Lower leg skin (tissue), 3 donors: Measurements from ENCODE around the gene RAP2A.

Experiments used
- POLR2A ChIP-seq, 2 donors: fragments of 450-650 bp; IDR thresholded peaks; one replicate each; pipeline ENCODE4 v1.6.1; 2016 to 2017; ENCODE audit warnings: antibody characterized with exemption in 2 of 2, mild to moderate bottlenecking in 1 of 2, moderate library complexity in 1 of 2
- TF ChIP-seq, protein P1 (sequence below), 3 donors: fragments of 450-650 bp; IDR thresholded peaks; one replicate each; pipeline ENCODE4 v1.5.1; 2016; ENCODE audit warnings: antibody characterized with exemption in 3 of 3, mild to moderate bottlenecking in 3 of 3, moderate library complexity in 2 of 3

GRCh38 chr13:97492684-97493371 lies 58.9 kb downstream of the RAP2A start:
- TF ChIP-seq, protein P1, sequence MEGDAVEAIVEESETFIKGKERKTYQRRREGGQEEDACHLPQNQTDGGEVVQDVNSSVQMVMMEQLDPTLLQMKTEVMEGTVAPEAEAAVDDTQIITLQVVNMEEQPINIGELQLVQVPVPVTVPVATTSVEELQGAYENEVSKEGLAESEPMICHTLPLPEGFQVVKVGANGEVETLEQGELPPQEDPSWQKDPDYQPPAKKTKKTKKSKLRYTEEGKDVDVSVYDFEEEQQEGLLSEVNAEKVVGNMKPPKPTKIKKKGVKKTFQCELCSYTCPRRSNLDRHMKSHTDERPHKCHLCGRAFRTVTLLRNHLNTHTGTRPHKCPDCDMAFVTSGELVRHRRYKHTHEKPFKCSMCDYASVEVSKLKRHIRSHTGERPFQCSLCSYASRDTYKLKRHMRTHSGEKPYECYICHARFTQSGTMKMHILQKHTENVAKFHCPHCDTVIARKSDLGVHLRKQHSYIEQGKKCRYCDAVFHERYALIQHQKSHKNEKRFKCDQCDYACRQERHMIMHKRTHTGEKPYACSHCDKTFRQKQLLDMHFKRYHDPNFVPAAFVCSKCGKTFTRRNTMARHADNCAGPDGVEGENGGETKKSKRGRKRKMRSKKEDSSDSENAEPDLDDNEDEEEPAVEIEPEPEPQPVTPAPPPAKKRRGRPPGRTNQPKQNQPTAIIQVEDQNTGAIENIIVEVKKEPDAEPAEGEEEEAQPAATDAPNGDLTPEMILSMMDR (IDR thresholded peaks at IDR 0.05), result no peak
- TF ChIP-seq POLR2A (IDR thresholded peaks at IDR 0.05), result no peak
